Activated CD4-positive, alpha-beta memory T cell treated with anti-CD3 and anti-CD28 coated beads for 36 hours (primary cell): Measurements from ENCODE around the gene CABLES1. TPM values are rescaled to one million over a fixed set of nuclear protein-coding genes. Genes with fewer than 3 reads are reported as not detected.
A peak's percentile ranks its signal among the peaks of the same experiment; 100 is the strongest.

Source experiments
- CTCF ChIA-PET: fragments of 350-600 bp; sonication (Branson Sonifier 250); formaldehyde crosslinking; loops from one replicate; lab custom pipeline; 2021; ENCODE audit warnings: antibody characterized with exemption, inconsistent platforms; lab: Charles Lee
- POLR2A ChIA-PET: fragments of 350-600 bp; sonication (Branson Sonifier 250); formaldehyde crosslinking; loops from one replicate; lab custom pipeline; 2021; ENCODE audit warnings: antibody characterized with exemption; lab: Charles Lee
- DNase-seq: peaks from one replicate; pipeline ENCODE4 v3.0.0-alpha.2; 2020
- H3K27ac Mint-ChIP-seq: one replicate; pipeline ENCODE4 v1.8.0; 2021; ENCODE audit warnings: mixed read lengths
- H3K27me3 Mint-ChIP-seq: one replicate; pipeline ENCODE4 v1.8.0; 2021; ENCODE audit warnings: mixed read lengths
- H3K36me3 Mint-ChIP-seq: one replicate; pipeline ENCODE4 v1.8.0; 2021; ENCODE audit warnings: mixed read lengths
- H3K4me1 Mint-ChIP-seq: one replicate; pipeline ENCODE4 v1.8.0; 2021; ENCODE audit warnings: low read depth, mixed read lengths
- H3K4me3 Mint-ChIP-seq: one replicate; pipeline ENCODE4 v1.8.0; 2021; ENCODE audit warnings: mild to moderate bottlenecking, mixed read lengths
- H3K9me3 Mint-ChIP-seq: one replicate; pipeline ENCODE4 v1.8.0; 2021; ENCODE audit warnings: mixed read lengths
- intact Hi-C: fragments of 100-400 bp; cut with micrococcal nuclease; formaldehyde crosslinking; loops from one replicate; pipeline ENCODE4 v1.15.1; 2023
- total RNA-seq, 2 experiments: library from RNA; stranded (reverse); gene quantifications; one replicate each; pipeline ENCODE4 v1.2.3, GENCODE V29; 2021

CABLES1 gene
- total RNA-seq, 2 experiments from 2014 or later, result 1.2 to 2.2 TPM

DNA sequence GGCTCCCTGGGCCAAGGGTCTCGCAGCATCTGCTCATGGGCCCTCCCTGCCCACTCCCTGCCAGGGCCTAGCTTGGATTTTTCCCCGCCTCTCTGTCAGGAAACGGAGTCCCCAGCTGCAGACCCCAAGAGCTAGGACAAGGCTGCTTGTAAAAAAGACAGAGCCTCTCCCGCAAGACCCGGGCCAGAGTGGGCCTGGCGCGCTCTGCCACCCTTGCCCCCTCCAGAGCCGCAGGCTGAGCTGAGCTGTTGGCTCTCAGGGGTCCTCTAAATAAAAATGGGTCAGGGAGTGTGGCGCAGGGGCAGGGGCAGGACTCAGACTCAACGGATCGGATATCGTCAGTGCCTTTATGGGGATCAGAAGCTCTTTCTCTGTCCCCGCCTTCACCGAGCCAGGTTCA is 112.6 kb downstream of the CABLES1 start:
- no peaks in the 10 kb centered on the region for H3K9me3 Mint-ChIP-seq
- H3K4me3 Mint-ChIP-seq, result no peak overlapping the region
- DNase-seq, result no peak
- CTCF ChIA-PET, result no interaction called here
- no peaks in the 10 kb centered on the region for H3K36me3 Mint-ChIP-seq
- no peak overlapping the region for H3K27ac Mint-ChIP-seq
- no peaks in the 10 kb centered on the region for H3K27me3 Mint-ChIP-seq
- intact Hi-C loops, result no loop called here
- peaks cover 3% of the 10 kb centered on the region for H3K4me1 Mint-ChIP-seq
- POLR2A ChIA-PET, result no interaction called here

DNA sequence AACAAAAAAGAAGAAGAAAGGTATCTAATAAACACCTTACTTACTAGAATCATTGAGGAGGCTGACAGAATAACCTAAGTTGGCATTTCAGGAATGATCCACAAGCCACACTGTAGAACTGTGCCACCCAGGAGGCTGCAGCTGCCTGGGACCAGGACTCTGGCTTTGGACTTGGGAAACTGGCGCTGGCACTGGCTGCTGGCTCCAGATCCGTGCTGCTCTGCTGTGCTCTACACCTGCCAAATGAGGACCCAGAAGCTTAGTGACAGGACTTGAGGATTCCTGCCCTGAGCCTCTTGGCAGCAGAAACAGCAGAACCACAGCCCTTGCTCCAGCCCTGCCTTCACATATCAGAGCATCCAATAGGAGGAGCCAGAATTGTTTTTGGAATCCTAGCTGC is 113.5 kb downstream of the CABLES1 start:
- Mint-ChIP-seq H3K36me3 (no peaks in the 10 kb centered on the region), H3K27ac (no peak overlapping the region), H3K9me3 (no peaks in the 10 kb centered on the region), H3K4me1 (peaks cover 3% of the 10 kb centered on the region), H3K27me3 (no peaks in the 10 kb centered on the region), H3K4me3 (no peak overlapping the region)
- no peak for DNase-seq
- ChIA-PET POLR2A (no interaction called here), CTCF (no interaction called here)
- intact Hi-C loops, result no loop called here

DNA sequence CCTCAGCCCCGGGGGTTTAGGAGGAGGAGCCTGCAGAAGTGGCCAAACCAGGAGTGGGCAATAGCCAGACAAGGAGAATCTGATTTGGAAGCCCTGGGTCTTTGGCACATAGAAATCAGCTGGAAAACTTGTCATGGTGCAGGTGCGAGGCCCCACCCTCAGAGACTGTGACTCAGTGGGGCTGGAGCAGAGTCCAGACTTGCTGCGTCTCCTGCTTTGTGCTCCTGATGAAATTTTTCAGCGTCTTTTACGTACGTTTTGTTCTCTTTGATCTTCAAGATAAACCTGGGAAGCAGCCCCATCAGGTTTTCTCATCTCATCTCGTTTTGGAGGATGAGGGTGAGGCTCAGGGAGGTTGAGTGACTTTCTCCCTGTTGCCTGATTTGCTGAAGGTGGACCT is 114.1 kb downstream of the CABLES1 start:
- H3K27ac Mint-ChIP-seq, result no peak overlapping the region
- H3K4me3 Mint-ChIP-seq, result no peak overlapping the region
- no peaks in the 10 kb centered on the region for H3K27me3 Mint-ChIP-seq
- no peak for DNase-seq
- H3K36me3 Mint-ChIP-seq, result no peaks in the 10 kb centered on the region
- ChIA-PET POLR2A (no interaction called here), CTCF (no interaction called here)
- H3K9me3 Mint-ChIP-seq, result no peaks in the 10 kb centered on the region
- H3K4me1 Mint-ChIP-seq, result peaks cover 3% of the 10 kb centered on the region
- intact Hi-C loops, result no loop called here

DNA sequence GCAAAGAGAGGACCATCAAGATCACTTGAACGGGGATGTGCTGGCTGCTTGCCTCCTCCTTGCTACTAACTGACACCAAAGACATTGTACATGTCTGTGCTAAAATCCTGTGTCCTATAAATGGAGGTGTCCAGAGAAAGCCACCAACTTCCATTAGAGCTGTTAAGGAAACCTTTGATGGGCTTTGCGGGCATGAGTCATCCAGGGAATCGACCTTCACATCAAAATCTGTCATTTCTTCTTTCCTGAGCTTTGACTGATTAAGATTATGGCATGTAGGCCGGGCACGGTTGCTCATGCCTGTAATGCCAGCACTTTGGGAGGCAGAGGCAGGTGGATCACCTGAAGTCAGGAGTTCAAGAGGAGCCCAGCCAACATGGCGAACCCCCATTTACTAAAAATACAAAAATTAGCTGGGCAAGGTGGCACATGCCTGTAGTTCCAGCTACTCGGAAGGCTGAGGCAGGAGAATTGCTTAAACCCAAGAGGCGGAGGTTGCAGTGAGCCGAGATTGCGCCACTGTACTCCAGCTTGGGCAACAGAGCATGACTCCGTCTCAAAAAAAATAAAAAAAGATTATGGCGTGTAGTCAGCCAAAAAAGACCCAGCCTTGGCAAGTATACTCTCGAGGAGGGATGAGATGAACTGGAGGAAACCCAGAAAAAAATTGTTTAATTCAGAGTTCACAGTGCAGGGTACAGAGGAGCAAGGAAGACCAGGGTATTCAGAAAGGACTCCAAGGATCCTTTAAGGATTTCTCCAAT is 115.8 kb downstream of the CABLES1 start:
- ChIA-PET CTCF (no interaction called here), POLR2A (no interaction called here)
- no peaks in the 10 kb centered on the region for H3K36me3 Mint-ChIP-seq
- no peak overlapping the region for H3K4me3 Mint-ChIP-seq
- intact Hi-C loops, result no loop called here
- H3K27me3 Mint-ChIP-seq, result no peaks in the 10 kb centered on the region
- DNase-seq, result peak; percentile 37
- no peak overlapping the region for H3K27ac Mint-ChIP-seq
- H3K9me3 Mint-ChIP-seq, result no peaks in the 10 kb centered on the region
- peaks cover 3% of the 10 kb centered on the region for H3K4me1 Mint-ChIP-seq

DNA sequence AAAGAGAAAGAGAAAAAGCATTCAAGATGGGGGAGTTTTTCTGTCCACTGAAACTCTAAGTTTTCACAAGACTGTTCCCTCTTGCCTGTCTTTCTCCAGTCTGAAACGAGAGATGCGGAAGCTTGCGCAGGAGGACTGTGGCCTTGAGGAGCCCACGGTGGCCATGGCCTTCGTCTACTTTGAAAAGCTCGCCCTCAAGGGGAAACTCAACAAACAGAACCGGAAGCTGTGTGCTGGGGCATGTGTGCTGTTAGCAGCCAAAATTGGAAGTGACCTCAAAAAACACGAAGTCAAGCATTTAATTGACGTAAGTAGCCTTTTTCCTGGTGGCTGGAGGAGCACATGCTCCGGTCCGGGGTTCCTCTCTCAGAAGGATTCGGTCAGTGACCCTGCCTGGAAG is 118.3 kb downstream of the CABLES1 start:
- DNase-seq, result no peak
- Mint-ChIP-seq H3K4me3 (no peak overlapping the region), H3K9me3 (no peaks in the 10 kb centered on the region), H3K36me3 (no peaks in the 10 kb centered on the region), H3K27me3 (peaks cover 4% of the 10 kb centered on the region), H3K4me1 (peaks cover 6% of the 10 kb centered on the region), H3K27ac (no peak overlapping the region)
- intact Hi-C loops, result no loop called here
- CTCF ChIA-PET, result no interaction called here
- POLR2A ChIA-PET, result no interaction called here

DNA sequence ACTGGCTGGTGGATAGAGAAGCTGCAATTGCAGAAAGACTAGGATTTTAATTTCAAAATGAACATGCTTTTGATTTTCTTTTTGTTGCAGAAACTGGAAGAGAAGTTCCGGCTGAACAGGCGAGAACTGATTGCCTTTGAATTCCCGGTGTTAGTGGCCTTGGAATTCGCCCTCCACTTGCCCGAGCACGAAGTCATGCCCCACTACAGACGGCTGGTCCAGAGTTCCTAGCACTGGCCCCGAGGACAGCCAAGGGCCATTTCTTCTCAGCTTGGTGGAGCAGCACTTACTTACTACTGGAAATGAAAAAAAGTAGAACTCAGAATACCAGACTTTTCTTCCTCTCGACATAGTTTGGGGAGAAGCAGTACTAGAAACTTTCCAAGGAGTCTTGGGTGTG is 121.9 kb downstream of the CABLES1 start:
- Mint-ChIP-seq H3K27me3 (peaks cover 5% of the 10 kb centered on the region), H3K4me3 (no peak overlapping the region), H3K27ac (no peak overlapping the region), H3K9me3 (no peaks in the 10 kb centered on the region), H3K36me3 (no peaks in the 10 kb centered on the region), H3K4me1 (peaks cover 22% of the 10 kb centered on the region)
- intact Hi-C loops, result no loop called here
- no peak for DNase-seq
- ChIA-PET POLR2A (no interaction called here), CTCF (no interaction called here)

DNA sequence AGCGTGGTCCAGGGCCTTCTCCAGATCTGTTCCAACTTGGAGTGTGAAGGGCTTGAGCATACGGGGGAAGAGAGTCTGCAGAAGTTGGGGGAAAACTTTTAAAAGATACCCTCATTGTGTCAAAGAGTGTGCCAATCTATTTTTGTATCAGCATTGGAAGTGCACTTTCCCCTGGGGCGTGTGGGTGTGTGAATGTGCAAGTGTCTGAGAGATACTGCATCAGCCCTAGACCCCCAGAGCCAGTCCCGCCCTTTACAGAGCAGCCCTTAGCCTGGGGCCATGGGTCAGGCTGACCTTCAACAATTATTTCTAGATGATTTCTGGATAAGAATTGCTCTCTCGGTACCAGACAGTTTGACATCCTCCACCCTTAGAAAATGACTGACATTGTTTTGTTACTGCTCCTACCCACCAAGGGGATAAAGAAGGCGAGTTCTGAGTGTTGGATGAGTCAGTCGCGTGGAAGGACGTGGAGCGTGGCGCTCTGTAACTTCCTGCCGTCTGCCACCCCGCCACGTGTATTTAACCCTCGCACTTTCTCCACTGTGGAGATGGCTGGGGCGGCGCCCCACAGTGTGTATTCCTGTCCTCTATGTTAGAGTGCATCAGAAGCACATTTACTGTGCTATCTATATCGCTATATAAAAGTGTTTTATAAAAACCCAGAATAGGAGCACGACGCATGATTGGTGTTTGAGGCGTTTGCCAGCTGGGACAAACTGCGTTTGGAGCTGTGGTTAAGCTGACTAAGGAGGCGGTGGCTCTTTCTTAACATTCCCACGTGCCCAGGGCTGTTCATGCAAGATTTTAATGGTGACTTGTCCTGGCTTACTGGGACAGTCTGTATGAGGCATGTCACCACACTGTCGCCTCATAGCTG is 122.6 kb downstream of the CABLES1 start:
- H3K27me3 Mint-ChIP-seq, result peaks cover 5% of the 10 kb centered on the region
- H3K9me3 Mint-ChIP-seq, result no peaks in the 10 kb centered on the region
- DNase-seq, result no peak
- peaks cover 22% of the 10 kb centered on the region for H3K4me1 Mint-ChIP-seq
- ChIA-PET CTCF (no interaction called here), POLR2A (no interaction called here)
- H3K4me3 Mint-ChIP-seq, result no peak overlapping the region
- no peaks in the 10 kb centered on the region for H3K36me3 Mint-ChIP-seq
- intact Hi-C loops, result no loop called here
- H3K27ac Mint-ChIP-seq, result no peak overlapping the region

DNA sequence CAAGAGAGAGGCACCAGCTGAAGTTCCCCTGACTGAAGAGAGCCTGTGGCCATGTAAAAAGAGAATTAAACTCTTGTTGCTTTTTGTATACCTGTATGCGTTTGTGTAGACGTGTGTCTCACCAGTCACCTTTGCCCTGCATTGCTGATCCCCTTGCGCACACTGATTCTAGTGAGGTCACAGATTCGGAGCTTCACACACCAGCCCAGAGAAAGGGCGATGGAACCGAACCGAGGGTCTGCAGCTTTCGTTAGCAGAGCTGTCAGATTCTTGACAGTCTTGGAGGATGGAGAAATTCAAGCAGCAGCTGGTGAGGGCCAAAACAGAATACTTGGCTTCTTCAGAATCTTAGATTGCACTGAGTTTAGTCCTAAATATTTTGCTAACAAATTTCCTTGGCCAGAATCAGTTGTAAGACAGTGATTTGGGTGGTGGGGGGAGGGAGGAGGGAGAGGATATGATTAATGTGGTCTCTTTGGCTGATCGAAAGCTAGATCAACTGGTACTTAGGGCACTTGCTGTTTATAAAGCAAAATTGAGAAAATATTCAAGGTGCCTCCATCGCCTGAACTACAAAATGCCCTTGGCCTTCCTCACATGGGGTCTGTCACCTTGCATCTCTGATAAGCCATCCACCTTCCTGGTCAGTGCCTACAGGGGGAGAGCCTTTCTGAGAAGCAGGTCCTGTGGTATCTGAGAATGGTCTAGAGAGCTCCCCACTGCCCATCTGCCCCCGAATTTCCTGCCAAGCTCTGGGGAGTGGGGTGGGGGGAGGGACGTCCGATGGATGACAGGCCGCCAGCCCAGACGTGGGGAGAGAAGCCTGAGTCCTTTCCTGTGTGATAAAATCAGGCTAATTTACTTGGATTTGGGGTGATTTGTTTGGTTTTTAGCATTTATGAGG is 123.5 kb downstream of the CABLES1 start:
- Mint-ChIP-seq H3K9me3 (no peaks in the 10 kb centered on the region), H3K4me1 (peaks cover 22% of the 10 kb centered on the region), H3K36me3 (no peaks in the 10 kb centered on the region), H3K4me3 (no peak overlapping the region), H3K27me3 (peaks cover 5% of the 10 kb centered on the region), H3K27ac (no peak overlapping the region)
- no peak for DNase-seq
- intact Hi-C loops, result no loop called here
- POLR2A ChIA-PET, result no interaction called here
- CTCF ChIA-PET, result no interaction called here

DNA sequence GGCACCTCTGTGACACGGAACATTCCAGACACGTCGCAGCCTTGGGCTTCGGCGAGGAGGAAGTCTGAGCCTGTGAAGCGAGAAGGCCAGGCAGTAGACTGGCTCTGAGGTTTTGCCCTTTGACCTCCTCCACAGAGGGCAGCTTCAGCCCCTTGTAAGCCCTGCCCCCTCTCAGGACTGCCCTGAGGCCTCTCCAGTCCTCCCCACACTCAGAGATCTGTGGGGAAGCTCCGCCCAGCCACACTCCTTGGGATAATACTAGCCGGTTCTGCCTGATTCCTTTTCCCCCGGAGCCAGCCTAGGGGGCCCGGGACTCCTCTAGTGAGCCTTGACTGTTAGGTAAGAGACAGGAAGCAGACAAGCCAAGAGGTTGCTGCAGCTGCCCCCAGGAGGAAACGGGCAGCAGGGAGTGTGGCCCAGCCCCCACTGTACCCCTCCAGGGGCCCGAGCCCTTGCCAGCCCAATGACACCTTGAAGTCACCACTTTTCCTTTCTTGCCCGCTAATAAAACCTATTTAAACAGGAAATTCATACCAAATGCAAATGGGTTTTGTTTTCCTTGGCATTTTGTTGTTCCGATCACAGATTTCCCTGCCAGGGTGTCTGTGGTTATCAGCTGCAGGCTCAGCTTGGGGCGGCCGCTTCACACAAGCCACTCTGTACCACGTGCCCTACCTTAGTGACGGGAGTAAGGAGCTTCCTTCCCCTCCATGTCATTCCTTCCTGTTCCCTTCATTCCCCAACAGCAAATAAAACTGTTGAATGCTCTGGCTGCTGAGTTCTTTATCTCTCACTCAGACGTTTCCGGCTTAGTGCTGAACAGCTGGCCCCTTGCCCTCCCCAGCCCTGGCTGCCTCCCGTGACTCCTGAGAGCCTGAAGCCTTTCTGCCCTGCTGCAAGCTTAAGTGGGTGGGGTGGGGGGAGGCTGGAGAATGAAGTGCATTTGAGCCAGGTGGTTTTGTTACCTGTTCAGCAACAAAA is 124.7 kb downstream of the CABLES1 start:
- POLR2A ChIA-PET, result no interaction called here
- no peak for DNase-seq
- CTCF ChIA-PET, result interaction anchor here (0.7 kb wide), 1 partner anchor 151 kb away, joined by 3 read pairs; no protein-coding TSS in a partner anchor
- H3K9me3 Mint-ChIP-seq, result no peaks in the 10 kb centered on the region
- peaks cover 22% of the 10 kb centered on the region for H3K4me1 Mint-ChIP-seq
- peaks cover 5% of the 10 kb centered on the region for H3K27me3 Mint-ChIP-seq
- intact Hi-C loops, result no loop called here
- H3K27ac Mint-ChIP-seq, result no peak overlapping the region
- no peak overlapping the region for H3K4me3 Mint-ChIP-seq
- H3K36me3 Mint-ChIP-seq, result no peaks in the 10 kb centered on the region

DNA sequence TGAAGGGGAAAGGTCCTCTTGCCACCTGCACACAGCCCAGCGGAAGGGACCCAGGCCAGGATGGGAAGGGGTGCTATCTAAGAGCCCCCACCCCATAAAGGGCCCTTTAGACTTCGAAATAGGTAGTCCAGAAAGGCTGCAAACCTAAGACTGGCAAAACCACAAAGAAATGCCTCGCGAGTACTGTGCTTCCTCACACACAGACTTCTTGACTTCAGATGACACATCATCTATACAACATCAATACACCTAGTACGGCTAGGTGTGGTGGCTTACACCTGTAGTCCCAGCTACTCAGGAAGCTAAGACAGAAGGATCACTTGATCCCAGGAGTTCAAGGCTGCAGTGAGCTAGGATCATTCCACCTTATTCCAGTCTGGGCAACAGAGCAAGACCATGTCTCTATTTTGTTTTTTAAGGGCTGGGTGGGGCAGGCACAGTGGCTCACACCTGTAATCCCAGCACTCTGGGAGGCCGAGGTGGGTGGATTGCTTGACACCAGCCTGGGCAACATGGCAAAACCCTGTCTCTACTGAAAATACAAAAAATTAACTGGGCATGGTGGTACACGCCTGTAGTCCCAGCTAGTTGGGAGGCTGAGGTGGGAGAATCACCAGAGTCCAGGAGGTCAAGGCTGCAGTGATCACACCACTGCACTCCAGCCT is 125.8 kb downstream of the CABLES1 start:
- ChIA-PET POLR2A (no interaction called here), CTCF (no interaction called here)
- H3K27ac Mint-ChIP-seq, result no peak overlapping the region
- H3K4me3 Mint-ChIP-seq, result no peak overlapping the region
- peaks cover 5% of the 10 kb centered on the region for H3K27me3 Mint-ChIP-seq
- intact Hi-C loops, result no loop called here
- H3K36me3 Mint-ChIP-seq, result no peaks in the 10 kb centered on the region
- no peak for DNase-seq
- H3K4me1 Mint-ChIP-seq, result peaks cover 22% of the 10 kb centered on the region
- no peaks in the 10 kb centered on the region for H3K9me3 Mint-ChIP-seq
